Stimulated activated CD8-positive, alpha-beta memory T cell treated with anti-CD3 and anti-CD28 coated beads, Interleukin-15, amount 100 ng/mL, for 48 hours (primary cell): ENCODE data around the gene AK1.

Experiments
- DNase-seq, 2 donors: peaks; one replicate each; pipeline ENCODE4 v3.0.0-alpha.2; 2020; ENCODE audit warnings: low read depth in 2 of 2

The AK1 gene, protein sequence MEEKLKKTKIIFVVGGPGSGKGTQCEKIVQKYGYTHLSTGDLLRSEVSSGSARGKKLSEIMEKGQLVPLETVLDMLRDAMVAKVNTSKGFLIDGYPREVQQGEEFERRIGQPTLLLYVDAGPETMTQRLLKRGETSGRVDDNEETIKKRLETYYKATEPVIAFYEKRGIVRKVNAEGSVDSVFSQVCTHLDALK

GRCh38 chr9:127877566-127877998 lies at the start of gene AK1:
Gene AK1 (minus strand): TSS chr9:127877675. CDS start chr9:127874617, 3,058 bp downstream.
- no peak for DNase-seq

GRCh38 chr9:127926906-127927200 lies 49.4 kb upstream of the AK1 start:
- DNase-seq = no peak

DNA sequence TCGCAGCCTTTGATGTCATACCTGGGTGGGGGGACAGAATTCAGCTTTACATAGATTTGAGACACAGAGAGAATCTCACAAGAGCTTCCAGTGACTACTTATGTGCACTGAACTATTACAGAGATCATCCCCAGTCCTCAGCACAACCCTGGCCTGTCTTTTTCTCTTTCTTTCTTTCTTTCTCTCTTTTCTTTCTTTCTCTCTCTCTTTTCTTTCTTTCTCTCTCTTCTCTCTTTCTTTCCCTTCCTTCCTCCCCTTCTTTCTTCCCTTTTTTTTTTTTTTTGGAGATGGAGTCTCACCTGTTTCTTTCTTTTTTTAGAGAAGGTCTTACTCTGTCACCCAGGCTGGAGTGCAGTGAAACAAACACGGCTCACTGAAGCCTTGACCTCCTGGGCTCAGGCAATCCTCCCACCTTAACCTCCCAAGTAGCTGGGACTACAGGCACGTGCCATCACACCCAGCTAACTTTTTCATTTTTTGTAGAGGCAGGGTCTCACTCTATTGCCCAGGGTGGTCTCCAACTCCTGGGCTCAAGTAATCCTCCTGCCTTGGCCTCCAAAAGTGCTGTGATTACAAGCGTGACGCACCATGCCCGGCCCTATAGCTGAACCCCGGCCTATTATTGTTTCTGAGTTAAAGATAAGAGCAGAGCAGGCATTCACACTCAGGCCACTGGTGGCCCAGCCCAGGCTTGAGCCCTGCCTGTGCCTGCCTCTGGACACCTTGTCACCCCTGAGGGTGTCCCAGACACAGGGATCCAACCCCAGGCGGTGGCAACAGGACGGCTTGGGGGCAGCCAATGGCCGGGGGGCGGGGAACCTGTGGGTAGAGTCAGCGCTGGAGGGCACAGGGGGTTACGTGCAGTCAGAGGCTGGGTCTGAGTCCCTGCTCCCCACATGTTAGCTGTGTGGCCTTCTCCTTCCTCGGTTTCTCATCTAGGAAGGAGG lies 48.8 kb upstream of the AK1 start:
- no peak for DNase-seq

- DNase-seq = no peak
Measured at GRCh38 chr9:127924736-127925444, 47.4 kb upstream of the AK1 start.

DNA sequence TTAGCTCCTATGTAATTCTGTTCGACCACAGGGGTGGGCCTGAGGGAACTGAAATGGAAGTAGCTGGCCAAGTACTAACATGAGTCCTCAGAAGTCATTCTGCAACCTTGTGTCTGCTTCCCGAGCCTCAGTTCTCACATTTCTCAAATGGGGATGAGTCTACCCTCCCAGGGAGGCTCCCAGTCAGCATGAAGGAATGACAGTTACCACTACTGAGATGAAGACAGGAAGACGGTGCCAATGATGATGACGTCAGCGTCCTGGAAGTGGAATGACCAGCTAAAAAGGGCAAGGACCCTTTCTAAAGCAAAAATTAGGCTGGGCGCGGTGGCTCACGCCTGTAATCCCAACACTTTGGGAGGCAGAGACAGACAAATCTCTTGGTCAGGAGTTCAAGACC lies 46.3 kb upstream of the AK1 start:
- DNase-seq = no peak

- no peak for DNase-seq
Measured at GRCh38 chr9:127923046-127923445, 45.6 kb upstream of the AK1 start.

GRCh38 chr9:127921557-127922120 lies 44.2 kb upstream of the AK1 start:
- no peak for DNase-seq

DNA sequence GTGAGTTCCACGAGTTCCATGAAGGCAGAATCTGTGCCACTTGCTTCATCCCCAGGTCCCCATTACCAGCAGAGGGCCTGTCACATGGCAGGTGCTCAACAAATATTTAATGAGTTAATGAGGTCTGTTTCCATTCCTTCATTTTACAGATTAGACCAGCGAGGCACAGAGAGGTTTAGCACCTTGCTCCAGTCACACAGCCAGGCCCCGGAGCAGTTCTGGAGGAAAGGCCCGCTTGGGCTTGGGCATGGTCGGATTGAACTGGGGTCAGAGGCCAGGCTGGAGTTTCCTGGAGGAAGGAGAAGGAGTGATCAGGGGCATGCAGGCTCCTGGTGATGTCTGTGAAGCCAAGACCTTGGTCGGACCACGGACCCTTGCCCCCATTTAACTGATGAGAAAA lies 43.3 kb upstream of the AK1 start:
- no peak for DNase-seq

DNA sequence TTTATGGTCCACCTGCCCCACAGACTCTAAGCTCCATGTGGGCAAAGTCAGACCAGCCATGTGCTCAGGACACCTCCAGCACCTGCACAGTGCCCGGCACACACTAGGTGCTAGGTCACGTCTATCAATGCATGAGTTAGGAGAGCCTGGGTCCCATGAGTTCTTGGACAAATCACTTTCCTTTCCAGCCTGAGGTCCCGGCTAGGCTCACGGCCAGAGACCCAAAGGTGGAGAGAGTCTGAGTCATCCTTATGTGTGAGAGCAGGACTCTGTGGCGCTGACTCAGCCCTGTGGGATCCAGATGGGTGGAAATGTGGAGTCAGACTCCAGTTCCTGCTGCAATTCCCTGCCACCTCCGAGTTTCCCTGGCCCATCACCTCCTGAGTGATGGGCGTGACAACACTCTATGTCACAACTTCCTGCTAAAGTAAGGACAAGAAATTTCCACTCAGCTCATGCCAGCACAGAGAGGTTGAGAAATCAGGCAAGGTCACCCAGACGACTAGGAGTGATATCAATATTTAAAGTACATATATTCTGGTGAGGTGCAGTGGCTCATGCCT lies 41.9 kb upstream of the AK1 start:
- DNase-seq = no peak

- DNase-seq = no peak
Measured at GRCh38 chr9:127918183-127919107, 41.0 kb upstream of the AK1 start.

GRCh38 chr9:127917603-127918002 lies 40.1 kb upstream of the AK1 start:
- DNase-seq = no peak

DNA sequence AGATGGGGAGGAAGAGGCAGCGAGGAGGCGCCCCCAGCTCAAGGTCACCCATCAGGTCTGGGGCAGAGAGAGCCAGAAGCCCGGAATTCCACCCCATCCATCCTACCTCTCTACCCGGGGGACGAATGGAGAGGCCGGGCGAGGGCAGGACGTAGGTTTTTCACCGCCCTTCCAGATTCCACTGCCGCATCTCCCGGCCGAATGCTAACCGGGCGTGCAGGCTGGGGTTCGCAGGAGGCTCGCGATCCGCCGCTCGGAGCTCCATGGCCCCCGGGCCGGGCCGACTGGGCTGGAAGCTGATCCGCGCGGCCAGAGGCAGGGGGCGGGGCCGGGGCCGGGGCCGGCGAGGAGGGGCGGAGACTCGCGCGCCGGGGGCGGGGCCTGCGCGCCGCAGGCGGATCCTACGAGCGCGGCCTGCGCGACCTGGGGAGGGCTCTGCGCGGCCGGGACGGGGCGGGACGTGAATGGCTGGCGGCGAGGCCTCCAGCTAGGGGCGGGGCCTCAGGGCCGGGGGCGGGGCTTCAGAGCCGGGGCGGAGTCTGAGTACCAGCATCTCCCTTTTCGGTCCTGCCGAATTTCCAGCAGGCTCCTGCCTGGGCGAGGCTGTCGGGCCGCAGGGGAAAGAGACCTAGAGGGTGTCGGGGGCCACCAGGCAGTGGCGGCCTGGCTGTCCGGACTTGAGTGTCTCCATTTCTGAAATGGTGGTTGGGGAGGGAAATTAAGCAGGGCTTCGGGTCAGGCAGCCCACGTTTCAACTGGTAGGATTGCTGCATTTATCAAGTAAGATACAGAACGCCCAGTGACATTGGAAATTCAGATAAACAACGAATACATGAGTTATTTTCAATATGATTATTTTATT lies 39.5 kb upstream of the AK1 start, which contains the start of gene ST6GALNAC4:
Gene ST6GALNAC4, minus strand, starts transcription at position 322 of the 862 bp plus-strand sequence. CDS start 622 bp downstream, outside the sequence.
- peak; percentile 93 for DNase-seq

DNA sequence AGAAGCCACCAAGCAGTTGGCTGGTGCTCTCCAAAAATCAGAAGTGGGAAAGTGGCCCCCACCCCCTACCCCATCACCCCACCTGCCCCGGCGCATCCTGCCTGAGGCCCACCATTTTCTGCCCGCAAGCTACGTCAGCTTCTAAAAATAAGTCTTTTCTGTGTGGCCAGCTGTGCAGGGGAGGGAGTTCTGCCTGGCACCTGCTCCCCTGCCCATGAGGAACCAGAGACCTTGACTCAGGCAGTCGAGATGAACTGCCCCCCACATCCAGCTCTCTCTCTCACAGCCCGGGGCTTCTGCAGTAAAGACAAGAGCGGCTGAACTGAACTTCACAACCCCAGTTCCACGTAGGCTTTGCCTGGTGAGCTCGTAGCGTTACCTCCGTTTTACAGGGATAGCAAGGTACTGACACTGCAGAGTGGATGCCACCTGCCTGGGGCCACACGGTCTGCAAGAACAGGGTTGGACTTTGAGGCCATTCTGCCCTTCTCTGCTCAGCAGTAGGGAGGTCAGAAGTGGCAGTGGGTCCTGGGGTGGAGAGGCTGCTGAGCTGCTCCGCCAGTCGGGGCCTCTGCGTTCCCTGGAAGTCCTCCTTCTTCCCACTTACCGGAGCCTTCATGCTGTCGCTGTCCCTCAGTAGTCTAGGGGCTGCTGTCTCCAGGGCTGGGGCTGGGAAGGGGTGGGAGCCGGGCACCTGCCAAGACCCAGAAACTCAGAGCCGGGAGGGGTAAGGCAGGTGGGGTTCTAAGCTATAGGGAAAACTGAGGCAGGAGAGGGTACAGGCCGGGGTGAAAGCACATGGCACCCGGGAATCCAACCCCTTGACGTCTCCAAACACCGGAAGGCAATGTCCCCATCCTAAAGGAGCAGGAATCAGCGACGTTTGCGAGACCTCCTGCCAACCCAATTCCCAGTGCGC lies 38.6 kb upstream of the AK1 start:
- no peak for DNase-seq

- no peak for DNase-seq
Measured at GRCh38 chr9:127915325-127915752, 37.9 kb upstream of the AK1 start.

DNA sequence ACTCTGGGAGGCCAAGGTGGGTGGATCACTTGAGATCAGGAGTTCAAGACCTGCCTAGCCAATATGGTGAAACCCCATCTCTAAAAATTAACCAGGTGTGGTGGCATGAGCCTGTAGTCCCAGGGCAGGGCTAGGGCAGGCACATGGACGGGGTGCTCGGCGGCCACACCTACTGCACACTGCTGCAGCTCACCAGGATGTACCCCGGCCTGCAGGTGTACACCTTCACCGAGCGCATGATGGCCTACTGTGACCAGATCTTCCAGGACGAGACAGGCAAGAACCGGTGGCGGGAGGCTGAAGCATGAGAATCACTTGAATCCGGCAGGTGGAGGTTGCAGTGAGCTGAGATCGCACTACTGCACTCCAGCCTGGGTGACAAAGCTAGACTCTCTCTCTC lies 36.2 kb upstream of the AK1 start:
- no peak for DNase-seq

- no peak for DNase-seq
Measured at GRCh38 chr9:127912882-127913281, 35.4 kb upstream of the AK1 start.

- no peak for DNase-seq
Measured at GRCh38 chr9:127912296-127912695, 34.8 kb upstream of the AK1 start.

- no peak for DNase-seq
Measured at GRCh38 chr9:127910613-127911205, 33.2 kb upstream of the AK1 start.
